DND-41 (cell line): ENCODE results near the gene PLCL1.

Experiments used
- ATAC-seq: fragments of 200-7000 bp; cut with Tn5 transposase; 3 replicates; pipeline ENCODE4 v1.9.1; 2021; ENCODE audit warnings: low read depth; ENCODE audit not compliant: insufficient read depth
- DNase-seq: peaks from one replicate; pipeline ENCODE4 v3.0.0-alpha.2; 2020
- H2AFZ ChIP-seq: 2 replicates; pipeline ENCODE4 v1.6.0; 2012; ENCODE audit warnings: low read depth, low read length
- H3K27ac ChIP-seq: 2 replicates; pipeline ENCODE4 v1.5.1; 2012; ENCODE audit warnings: low read length, inconsistent platforms
- H3K27me3 ChIP-seq: fragments of 200-600 bp; sonication (generic); 2 replicates; pipeline ENCODE4 v1.6.0; 2012; ENCODE audit warnings: low read length, mild to moderate bottlenecking, inconsistent platforms; ENCODE audit not compliant: insufficient read depth, poor library complexity
- H3K36me3 ChIP-seq: 2 replicates; pipeline ENCODE4 v1.5.1; 2012; ENCODE audit warnings: low read length, inconsistent platforms; ENCODE audit not compliant: insufficient read depth
- H3K4me1 ChIP-seq: 2 replicates; pipeline ENCODE4 v1.5.1; 2012; ENCODE audit warnings: mild to moderate bottlenecking, low read length; ENCODE audit not compliant: insufficient read depth
- H3K4me2 ChIP-seq: 2 replicates; pipeline ENCODE4 v1.6.0; 2012; ENCODE audit warnings: mild to moderate bottlenecking, moderate library complexity, low read length, inconsistent platforms; ENCODE audit not compliant: insufficient read depth
- H3K4me3 ChIP-seq, 2 experiments: fragments of 200-600 bp in 1 of 2; shearing (Covaris generic) in 1 of 2; 2 replicates each; pipeline ENCODE4 v1.5.1; 2012 to 2016; ENCODE audit warnings: inconsistent platforms in 2 of 2, low read length in 2 of 2, mild to moderate bottlenecking in 2 of 2, low read depth in 1 of 2, moderate library complexity in 1 of 2
- H3K79me2 ChIP-seq: 2 replicates; pipeline ENCODE4 v1.6.0; 2012; ENCODE audit warnings: low read length, inconsistent platforms; ENCODE audit not compliant: insufficient read depth
- H3K9ac ChIP-seq: 2 replicates; pipeline ENCODE4 v1.6.0; 2012; ENCODE audit warnings: low read depth, mild to moderate bottlenecking, inconsistent platforms, low read length, moderate library complexity
- H3K9me3 ChIP-seq: 2 replicates; pipeline ENCODE4 v1.5.1; 2012; ENCODE audit warnings: low read length, moderate library complexity, mild to moderate bottlenecking, inconsistent platforms; ENCODE audit not compliant: insufficient read depth, severe bottlenecking
- H4K20me1 ChIP-seq: 2 replicates; pipeline ENCODE4 v1.6.0; 2012; ENCODE audit warnings: low read length; ENCODE audit not compliant: insufficient read depth
- CTCF ChIP-seq: IDR thresholded peaks from 2 replicates; pipeline ENCODE4 v1.5.1; 2012; ENCODE audit warnings: borderline replicate concordance, low read length, moderate library complexity, mild to moderate bottlenecking; ENCODE audit not compliant: poor library complexity, severe bottlenecking; ENCODE audit errors: extremely low read depth
- EZH2 ChIP-seq: IDR thresholded peaks from 3 replicates; pipeline ENCODE4 v1.6.1; 2012; ENCODE audit warnings: borderline replicate concordance, low read depth, mild to moderate bottlenecking, moderate library complexity, low read length, inconsistent platforms; ENCODE audit not compliant: severe bottlenecking

The PLCL1 gene

DNA sequence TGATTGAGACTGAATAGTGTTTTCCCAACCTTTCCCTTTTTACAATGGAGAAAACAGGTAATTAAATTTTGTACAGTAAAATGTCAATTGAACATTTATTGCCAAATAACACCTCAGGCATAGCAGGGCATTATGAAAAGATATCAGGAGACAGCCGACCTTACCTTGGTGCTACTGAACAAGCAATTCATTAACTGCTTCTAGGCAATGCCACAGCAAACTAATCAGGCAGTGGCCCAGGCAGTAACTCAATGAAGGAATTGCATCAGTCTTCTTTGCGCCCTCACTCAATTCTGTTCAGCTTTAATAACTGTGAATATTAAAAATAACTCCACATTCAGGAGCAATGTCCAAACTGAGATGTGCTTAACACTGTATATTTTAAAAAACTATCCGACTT lies 6.1 kb downstream of the PLCL1 start:
- Histone ChIP-seq H3K9me3 (no peaks in the 10 kb centered on the region), H3K9ac (no peak overlapping the region), H3K79me2 (no peaks in the 10 kb centered on the region), H3K27ac (no peak overlapping the region), H3K36me3 (no peaks in the 10 kb centered on the region), H3K4me2 (no peak overlapping the region), H3K4me1 (peaks cover 24% of the 10 kb centered on the region), H4K20me1 (no peaks in the 10 kb centered on the region), H3K27me3 (peaks cover 2% of the 10 kb centered on the region), H2AFZ (no peak overlapping the region), H3K4me3 (no peak overlapping the region)
- ATAC-seq (no peak), DNase-seq (no peak)
- TF ChIP-seq CTCF (no peak), EZH2 (no peak)

DNA sequence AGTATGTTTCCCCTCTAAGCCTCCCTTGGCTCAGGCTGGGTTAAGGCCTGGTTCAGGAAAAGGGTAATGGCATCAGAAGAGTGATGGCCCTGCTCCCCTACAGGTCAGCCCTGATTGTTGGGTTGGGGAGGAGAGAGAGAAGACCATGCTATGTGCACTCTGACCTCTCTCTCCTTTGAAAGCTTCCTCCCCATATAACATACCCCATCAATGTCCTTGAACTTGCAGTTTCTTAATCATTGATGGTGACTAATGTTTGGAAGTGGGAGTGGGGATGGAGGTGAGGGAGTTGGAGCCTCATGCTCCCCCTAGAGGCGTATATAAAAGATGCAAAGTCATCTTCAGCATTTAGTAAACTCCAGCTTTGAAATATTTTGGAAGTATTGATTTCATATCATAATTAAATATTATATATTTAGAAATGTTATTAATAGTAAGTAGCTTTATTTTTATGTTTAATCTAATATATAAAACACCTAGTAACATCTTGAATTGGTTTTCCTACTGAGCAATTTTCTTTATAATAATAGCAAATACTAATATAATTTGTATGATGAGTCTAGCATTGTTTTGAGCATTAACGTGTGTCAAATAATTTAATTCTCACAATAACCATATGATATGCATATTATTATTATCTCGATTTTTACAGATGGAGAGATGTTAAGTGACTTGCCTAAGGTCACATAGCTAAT lies 8.8 kb downstream of the PLCL1 start:
- H3K9me3 ChIP-seq: no peaks in the 10 kb centered on the region
- peak; percentile 67 for ATAC-seq
- no peaks in the 10 kb centered on the region for H3K27me3 ChIP-seq
- no peak overlapping the region for H3K9ac ChIP-seq
- TF ChIP-seq EZH2 (no peak), CTCF (peak; percentile 62)
- no peak for DNase-seq
- peaks cover 4% of the 10 kb centered on the region; the same call in 1 of the 2 replicates for H3K4me1 ChIP-seq
- no peak overlapping the region for H2AFZ ChIP-seq
- no peaks in the 10 kb centered on the region for H3K36me3 ChIP-seq
- no peaks in the 10 kb centered on the region for H4K20me1 ChIP-seq
- no peak overlapping the region for H3K4me3 ChIP-seq
- H3K27ac ChIP-seq: no peak overlapping the region
- H3K4me2 ChIP-seq: no peak overlapping the region
- H3K79me2 ChIP-seq: no peaks in the 10 kb centered on the region

DNA sequence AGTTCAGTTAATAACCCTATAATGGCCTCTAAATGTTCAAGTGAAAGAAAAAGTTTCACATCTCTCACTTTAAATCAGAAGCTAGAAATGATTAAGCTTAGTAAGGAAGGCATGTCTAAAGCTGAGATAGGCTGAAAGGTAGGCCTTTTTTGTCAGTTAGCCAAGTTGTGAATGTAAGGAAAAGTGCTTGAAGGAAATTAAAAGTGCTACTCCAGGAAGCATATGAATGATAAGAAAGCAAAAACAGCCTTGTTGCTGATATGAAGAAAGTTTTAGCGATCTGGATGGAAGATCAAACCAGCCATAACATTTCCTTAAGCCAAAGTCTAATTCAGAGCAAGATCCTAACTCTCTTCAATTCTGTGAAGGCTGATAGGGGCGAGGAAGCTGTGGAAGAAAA lies 10.1 kb downstream of the PLCL1 start:
- ATAC-seq (no peak), DNase-seq (no peak)
- Histone ChIP-seq H3K27ac (no peak overlapping the region), H2AFZ (no peak overlapping the region), H3K27me3 (no peaks in the 10 kb centered on the region), H3K36me3 (no peaks in the 10 kb centered on the region), H3K4me3 (no peak overlapping the region), H3K4me2 (no peak overlapping the region), H4K20me1 (no peaks in the 10 kb centered on the region), H3K9ac (no peak overlapping the region), H3K79me2 (no peaks in the 10 kb centered on the region), H3K9me3 (no peaks in the 10 kb centered on the region), H3K4me1 (no peaks in the 10 kb centered on the region)
- TF ChIP-seq EZH2 (no peak), CTCF (no peak)
